ENCODE measurements around the gene HMOX1.
A peak's percentile ranks its signal among the peaks of the same experiment; 100 is the strongest.

HMOX1 gene

GRCh38 chr22:35406443-35406842, 25.5 kb downstream of the HMOX1 start:
- no peak for DNase-seq (ENCODE audit: low spot score)

- no peak for DNase-seq (ENCODE audit: low spot score)
Observed at GRCh38 chr22:35407362-35407761, 26.5 kb downstream of the HMOX1 start.

- DNase-seq (ENCODE audit: low spot score): no peak
Observed at GRCh38 chr22:35409783-35410662, 29.1 kb downstream of the HMOX1 start.

GRCh38 chr22:35410663-35411034, 29.8 kb downstream of the HMOX1 start:
- DNase-seq (ENCODE audit: low spot score): no peak

GRCh38 chr22:35411102-35411501, 30.2 kb downstream of the HMOX1 start:
- no peak for DNase-seq (ENCODE audit: low spot score)

- DNase-seq (ENCODE audit: low spot score): no peak
Observed at GRCh38 chr22:35413624-35414023, 32.7 kb downstream of the HMOX1 start.

- DNase-seq (ENCODE audit: low spot score): no peak
Observed at GRCh38 chr22:35417606-35418005, 36.7 kb downstream of the HMOX1 start.

- DNase-seq (ENCODE audit: low spot score): no peak
Observed at GRCh38 chr22:35418088-35418487, 37.2 kb downstream of the HMOX1 start.

GRCh38 chr22:35418731-35419130, 37.8 kb downstream of the HMOX1 start:
- no peak for DNase-seq (ENCODE audit: low spot score)

- no peak for DNase-seq (ENCODE audit: low spot score)
Observed at GRCh38 chr22:35419756-35420155, 38.9 kb downstream of the HMOX1 start.

GRCh38 chr22:35421121-35421520, 40.2 kb downstream of the HMOX1 start:
- DNase-seq (ENCODE audit: low spot score): no peak

- no peak for DNase-seq (ENCODE audit: low spot score)
Observed at GRCh38 chr22:35422145-35422544, 41.2 kb downstream of the HMOX1 start.

GRCh38 chr22:35422936-35423335, 42.0 kb downstream of the HMOX1 start:
- no peak for DNase-seq (ENCODE audit: low spot score)

GRCh38 chr22:35424081-35424480, 43.2 kb downstream of the HMOX1 start:
- DNase-seq (ENCODE audit: low spot score): no peak

GRCh38 chr22:35424761-35425160, 43.9 kb downstream of the HMOX1 start:
- no peak for DNase-seq (ENCODE audit: low spot score)

- DNase-seq (ENCODE audit: low spot score): no peak
Observed at GRCh38 chr22:35425546-35425945, 44.6 kb downstream of the HMOX1 start.

GRCh38 chr22:35425971-35426800, 45.3 kb downstream of the HMOX1 start:
- DNase-seq (ENCODE audit: low spot score): no peak

GRCh38 chr22:35426801-35427140, 45.9 kb downstream of the HMOX1 start:
- no peak for DNase-seq (ENCODE audit: low spot score)

- peak; percentile 42 for DNase-seq (ENCODE audit: low spot score)
Observed at GRCh38 chr22:35430897-35431322, 50.0 kb downstream of the HMOX1 start.

GRCh38 chr22:35431483-35432227, 50.8 kb downstream of the HMOX1 start:
- DNase-seq (ENCODE audit: low spot score): no peak

GRCh38 chr22:35432228-35432905, 51.5 kb downstream of the HMOX1 start:
- DNase-seq (ENCODE audit: low spot score): no peak

Measured in RKO (cell line).